CD4-positive, alpha-beta T cell treated with Interleukin-10 for 1 hour (primary cell): ENCODE results near the gene FOSB.
A peak's percentile ranks its signal among the peaks of the same experiment; 100 is the strongest.

Source experiments
- DNase-seq: peaks from one replicate; pipeline ENCODE4 v3.0.0-alpha.2; 2020

Gene FOSB

GRCh38 chr19:45442778-45443461, 24.9 kb upstream of the FOSB start:
- DNase-seq: peak; percentile 73

- DNase-seq: peak; percentile 68
Observed at GRCh38 chr19:45443462-45444317, 24.1 kb upstream of the FOSB start.

DNA sequence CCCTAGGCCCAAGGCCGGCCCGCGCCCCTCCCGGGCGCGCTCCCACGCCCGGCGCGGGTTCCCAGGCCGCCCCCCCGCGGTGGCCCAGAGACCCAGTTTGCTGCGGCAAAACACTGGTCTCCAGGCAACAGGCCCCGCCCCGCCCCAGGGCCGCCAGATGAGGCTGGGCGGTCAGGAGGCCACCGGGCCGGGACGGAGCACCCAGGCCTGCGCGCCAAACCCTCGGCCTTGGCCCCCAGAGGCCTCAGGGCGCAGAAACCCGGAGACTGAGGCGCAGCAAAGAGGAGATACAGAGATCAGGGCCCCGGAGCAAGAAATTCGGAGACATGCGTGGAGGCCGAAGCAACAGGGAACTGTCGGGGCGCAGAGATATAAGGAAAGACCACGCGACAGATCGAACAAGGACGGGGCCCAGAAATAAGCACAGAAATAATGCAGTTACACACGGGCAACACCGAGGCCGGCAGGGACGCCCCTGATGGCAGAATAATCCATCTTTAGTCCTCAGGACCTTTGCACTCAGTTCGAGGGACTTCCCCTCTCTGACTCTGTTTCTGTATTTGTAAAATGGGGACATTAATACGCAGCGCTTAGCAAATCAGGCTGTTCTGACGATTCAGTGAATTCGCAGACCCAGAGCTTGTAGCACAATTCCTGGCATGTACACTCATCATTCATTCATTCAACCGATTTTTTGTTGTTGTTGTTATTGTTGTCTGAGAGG, 23.3 kb upstream of the FOSB start:
- DNase-seq: peak; percentile 92

- no peak for DNase-seq
Observed at GRCh38 chr19:45445139-45445538, 22.7 kb upstream of the FOSB start.

DNA sequence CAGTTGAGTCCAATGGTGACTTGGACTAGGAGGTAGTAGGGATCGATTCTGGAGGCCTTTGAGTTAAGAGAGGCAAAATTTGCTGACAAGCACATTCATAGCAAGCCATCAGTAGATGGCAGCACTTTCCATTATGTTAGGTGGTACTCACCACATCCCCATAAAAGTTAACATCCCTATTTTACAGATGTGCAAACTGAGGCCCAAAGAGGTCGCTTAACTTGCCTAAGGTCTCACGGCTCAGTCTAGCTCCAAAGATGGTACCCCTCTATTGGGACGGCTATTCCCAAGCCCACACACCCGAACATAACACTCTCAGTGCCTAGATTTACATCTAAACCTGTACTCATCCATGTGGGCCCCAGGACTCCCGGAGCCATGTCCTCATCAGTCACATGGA, 21.5 kb upstream of the FOSB start:
- peak; percentile 61 for DNase-seq

DNA sequence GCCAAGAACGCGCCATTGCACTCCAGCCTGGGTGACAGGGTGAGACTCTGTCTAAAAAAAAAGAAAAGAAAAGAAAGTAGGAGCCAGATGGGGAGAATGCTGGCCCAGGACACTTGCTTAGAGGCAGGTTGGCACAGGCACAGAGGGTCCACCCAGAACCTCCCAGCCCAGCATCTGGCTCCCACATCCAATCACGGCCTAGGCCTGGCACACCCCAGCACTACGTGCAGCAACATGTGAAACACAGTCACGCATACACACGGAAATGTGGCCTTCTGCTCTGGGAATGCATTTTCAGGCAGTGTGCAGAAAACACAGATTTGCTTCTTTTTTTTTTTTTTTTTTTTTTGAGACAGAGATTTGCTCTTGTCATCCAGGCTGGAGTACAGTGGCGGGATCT, 20.9 kb upstream of the FOSB start:
- DNase-seq: no peak

GRCh38 chr19:45448425-45448756, 19.4 kb upstream of the FOSB start:
- DNase-seq: no peak

- no peak for DNase-seq
Observed at GRCh38 chr19:45448887-45449299, 18.9 kb upstream of the FOSB start.

DNA sequence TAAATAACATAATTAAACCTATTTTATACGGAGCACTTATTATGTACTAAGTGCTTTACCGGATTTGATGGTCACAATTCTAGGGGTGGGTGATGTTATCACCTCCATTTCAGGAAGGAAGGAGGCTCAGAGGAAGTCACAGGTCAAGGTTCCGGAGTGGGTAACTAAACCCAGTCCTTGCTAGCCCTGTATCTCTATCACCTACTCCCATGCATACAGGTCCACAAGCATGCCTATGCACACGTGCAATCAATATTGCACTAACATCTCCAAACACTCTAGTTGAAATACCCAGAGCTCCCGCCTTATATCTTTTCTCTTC, 17.8 kb upstream of the FOSB start:
- peak; percentile 85 for DNase-seq

DNA sequence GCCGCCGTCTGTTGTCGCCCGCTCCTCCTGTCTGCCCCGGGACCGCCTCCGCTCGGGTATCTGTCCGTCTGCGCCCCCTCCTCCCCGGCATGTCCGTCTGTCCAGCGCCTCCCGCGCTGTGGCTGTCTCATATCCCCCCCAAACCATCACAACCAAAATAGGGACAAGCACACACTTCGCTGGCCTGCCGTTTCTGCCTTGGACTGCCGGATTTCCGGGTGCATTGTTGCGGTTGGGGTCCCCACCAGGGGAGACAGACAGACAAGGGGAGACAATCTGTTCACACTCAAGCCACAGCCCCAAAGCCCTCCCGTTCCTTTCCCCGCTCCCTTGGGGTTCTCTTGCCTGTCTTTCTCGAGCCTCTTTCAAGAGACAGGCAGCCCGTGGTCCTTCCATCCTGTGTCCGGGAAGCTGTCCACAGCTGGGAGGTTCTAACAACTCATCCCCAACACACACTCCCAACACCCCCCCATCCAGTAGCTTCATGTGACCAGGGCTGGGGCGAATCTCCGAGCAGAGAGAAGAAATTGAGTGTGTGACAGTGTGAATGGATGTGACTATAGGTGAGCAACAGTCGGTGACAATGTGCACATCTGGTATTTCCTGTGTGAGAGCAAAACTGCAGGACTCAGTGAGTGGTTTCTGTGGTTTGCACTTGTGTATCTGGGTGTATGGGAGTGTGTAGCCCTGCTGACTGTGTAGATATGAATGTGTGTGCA, 16.5 kb upstream of the FOSB start:
- peak; percentile 86 for DNase-seq

DNA sequence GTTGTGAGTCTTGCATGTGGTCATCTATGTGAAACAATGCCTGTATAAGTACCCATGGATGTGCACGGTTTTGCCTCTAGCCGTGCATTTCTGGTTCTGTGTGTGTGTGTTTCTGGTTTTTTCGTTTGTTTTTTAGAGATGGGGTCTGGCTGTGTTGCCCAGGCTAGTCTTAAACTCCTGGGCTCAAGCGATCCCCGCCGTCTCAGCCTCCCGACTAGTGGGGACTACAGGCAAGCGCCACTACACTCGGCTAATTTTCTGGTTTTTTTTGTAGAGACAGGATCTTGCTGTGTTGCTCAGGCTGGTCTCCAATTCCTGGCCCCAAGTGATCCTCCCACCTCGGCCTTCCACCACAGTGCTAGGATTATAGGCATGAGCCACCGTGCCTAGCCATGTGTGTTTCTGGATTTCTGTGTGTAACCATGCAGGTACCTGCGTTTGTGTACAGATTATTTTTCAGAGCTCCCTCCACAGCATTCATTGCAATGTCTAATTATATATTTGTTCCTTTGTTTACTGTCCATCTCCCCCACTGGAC, 15.9 kb upstream of the FOSB start:
- no peak for DNase-seq

- peak; percentile 78 for DNase-seq
Observed at GRCh38 chr19:45455707-45456499, 11.9 kb upstream of the FOSB start.

DNA sequence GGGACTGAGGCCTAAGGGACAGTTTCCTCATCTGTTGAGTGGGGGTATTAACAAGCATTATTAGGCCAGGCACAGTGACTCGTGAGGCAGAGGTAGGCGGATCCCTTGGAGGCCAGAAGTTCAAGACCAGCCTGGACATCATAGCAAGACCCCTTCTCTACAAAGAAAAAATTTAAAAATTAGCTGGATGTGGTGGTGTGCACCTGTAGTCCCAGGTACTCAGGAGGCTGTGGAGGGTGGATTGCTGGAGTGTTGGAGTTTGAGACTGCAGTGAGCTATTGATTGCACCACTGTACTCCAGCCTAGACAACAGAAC, 11.3 kb upstream of the FOSB start:
- DNase-seq: no peak

GRCh38 chr19:45457776-45458175, 10.0 kb upstream of the FOSB start:
- DNase-seq: no peak

DNA sequence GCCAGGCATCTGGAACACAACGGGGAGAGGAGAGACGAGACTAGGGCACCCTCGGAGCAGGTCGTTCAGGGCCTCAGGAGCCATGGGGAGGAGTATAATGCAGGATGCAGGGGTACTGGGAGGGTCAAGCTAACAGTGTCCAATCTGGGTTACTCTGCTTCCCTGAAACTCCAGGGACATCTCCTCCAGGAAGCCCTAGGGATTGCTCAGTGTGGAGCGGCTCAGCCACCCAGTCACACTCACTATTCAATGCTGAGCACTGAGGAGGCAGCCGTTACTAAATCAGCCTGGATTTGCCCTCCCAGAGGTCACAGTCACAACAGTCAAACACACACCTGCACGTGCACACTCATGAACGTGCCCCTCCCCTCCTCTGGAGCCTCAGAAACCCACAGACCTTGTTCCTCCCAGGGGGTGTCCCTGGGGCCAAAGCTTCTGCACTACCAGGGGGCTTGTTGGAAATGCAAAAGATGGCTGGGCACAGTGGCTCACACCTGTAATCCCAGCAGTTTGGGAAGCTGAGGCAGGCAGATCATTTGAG, 6.9 kb upstream of the FOSB start:
- DNase-seq: no peak

DNA sequence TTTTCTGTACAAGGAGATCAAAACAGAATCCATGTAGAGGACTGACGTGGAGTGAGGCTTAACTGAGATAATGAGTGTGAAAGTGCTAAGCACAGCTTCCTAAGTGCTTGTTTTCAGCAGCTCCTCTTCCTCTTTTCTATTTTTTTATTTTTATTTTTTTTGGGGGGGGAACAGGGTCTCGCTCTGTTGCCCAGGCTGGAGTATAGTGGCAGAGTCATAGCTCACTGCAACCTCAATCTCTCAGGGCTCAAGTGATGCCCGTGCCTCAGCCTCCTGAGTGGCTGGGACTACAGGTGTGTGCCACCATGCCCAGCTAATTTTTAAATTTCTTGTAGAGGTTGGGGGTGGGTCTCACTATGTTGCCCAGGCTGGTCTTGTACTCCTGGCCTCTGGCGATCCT, 5.6 kb upstream of the FOSB start:
- DNase-seq: no peak

DNA sequence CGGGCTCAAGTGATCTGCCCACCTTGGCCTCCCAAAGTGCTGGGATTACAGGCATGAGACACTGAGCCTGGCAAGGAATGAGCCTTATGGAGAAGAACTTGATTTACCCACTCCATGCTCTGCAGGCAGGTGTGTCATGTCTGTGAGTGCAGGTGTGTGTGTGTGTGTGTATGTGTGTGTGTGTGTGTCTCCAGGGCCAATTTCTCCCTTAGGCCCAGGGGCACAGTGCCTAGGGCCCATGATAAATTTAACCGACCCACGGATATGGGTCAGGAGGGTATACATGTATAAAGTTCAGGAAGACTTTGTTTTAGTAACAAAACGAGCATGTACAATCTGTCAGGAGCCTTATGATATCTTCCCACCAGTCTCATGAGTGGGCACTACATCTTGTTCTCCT, 4.6 kb upstream of the FOSB start:
- DNase-seq: no peak

GRCh38 chr19:45464274-45464673, 3.5 kb upstream of the FOSB start:
- no peak for DNase-seq

DNA sequence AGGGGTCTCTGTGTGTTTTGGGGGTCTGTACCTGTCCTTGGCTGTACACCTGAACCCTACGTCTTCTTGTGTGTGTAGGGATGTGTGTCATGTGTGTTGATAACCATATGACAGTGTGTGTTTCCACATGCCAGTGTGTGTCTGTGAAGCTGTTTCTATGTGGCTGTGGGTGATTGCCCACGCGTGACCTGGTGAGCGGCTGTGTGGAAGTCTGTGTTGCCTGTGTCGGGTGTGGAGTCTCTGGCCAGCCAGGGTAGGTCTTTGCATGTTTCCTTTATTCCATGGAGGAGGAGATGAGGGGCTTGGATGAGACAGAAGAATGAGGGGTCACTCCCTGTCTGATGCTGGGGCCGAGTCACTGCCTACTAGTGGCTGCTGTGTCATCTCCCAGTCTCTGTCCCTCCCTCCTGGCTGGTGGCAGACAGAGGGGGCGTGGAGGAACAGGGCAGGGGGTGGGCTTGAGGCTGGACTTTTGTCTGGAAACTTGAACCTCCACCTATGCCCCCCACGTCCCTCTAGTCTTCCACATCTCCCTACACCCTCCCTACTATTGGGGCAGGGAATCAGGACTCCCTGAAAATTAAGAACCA, 2.8 kb upstream of the FOSB start:
- no peak for DNase-seq

DNA sequence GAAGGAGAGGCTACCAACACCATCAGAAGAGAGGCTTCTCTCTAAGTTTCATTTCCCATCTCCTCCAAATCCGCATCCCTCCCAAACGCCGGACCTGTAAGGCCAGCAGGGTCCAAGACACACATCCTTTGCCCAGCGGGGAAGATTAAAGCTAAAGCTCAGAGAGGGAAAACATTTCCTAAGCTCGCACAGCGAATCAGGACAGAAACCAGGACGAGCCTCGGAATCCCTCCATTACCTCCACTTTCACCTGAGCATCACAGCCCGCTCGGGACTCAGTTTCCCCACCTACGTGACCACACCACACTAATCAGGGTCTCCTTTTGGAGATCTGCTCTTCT, 711 bp upstream of the FOSB start:
- no peak for DNase-seq

- DNase-seq: no peak
Observed at GRCh38 chr19:45468159-45468651, 409 bp downstream of the FOSB start.

DNA sequence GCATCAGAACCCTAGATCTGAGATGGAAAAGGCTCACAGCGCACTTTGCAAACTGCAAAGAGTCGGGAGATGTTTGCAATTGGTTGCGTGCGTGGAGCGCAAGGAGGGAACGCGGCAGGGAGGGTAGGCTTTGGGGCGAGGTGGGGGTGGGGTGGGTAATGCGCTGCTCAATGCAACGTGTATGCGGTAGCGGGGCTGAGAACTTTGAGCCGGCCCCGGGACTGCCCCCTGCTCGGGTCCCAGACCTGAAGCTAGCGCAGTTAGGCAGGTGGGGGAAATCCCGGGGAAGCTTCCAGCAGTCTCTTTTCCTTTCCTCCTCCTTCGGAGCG, 971 bp downstream of the FOSB start:
- no peak for DNase-seq
